Activated T-helper 1 cell treated with Interleukin-2 at 50 U/mL for 16 hours (primary cell): ENCODE data around the gene GRIN2A.

Source experiments
- DNase-seq: peaks from one replicate; pipeline ENCODE4 v3.0.0-alpha.2; 2020; ENCODE audit warnings: low read depth

Gene GRIN2A

DNA sequence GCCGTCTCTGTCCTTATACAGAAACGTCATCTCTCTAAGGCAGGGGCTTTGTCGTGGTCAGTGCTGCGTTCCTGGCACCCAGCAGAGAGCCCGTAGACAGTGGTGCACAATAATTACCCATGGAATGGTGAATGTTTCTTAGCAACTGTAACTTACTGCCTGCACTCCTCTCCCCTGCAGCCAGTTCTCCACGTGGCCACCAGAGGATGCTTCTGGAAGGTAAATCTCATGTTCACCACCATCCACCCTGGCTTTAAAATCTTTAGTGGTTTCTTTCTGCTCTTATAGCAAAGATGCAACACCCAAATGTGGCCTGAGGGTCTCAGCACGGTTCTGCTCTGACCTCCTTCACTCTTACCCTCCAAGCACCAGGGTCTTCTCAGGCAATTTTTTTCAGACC lies 150.8 kb downstream of the GRIN2A start:
- DNase-seq = no peak

DNA sequence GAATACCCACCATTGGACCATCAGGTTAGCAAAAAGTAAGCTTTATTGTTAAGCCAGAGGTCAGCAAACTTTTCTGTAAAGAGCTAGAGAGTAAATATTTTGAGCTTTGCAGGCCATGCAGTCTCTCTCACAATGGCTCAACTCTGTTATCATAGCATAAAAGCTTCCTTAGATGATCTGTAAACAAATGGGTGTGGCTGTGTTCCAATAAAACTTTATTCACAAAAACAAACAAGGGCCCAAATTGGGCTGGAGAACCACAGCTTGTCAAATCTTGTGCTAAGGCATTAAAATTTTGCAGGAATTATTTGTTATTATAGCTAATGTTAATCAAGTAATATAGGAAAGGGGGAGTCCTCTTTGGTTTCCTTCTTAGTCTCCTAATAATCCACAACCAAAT lies 153.6 kb downstream of the GRIN2A start:
- no peak for DNase-seq

DNA sequence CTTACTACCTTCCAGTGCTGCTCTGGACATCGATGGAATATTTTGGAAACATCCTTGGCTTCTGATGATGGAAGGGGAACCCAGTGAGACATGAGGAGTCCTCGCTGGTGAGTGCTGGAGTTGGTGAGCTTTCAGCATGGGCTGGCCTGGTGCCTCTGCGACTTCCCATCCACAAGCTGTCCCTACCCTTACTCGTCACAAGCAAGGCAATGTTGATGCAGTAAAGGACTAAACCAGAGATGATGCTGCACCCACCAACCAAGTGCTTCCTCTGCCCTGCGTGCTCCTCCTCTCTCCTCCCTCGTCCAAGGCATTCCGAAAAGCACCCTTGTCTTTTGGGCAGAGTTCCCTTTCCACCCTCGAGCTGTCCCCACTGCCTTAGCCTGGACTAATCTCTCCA lies 154.7 kb downstream of the GRIN2A start:
- no peak for DNase-seq

DNA sequence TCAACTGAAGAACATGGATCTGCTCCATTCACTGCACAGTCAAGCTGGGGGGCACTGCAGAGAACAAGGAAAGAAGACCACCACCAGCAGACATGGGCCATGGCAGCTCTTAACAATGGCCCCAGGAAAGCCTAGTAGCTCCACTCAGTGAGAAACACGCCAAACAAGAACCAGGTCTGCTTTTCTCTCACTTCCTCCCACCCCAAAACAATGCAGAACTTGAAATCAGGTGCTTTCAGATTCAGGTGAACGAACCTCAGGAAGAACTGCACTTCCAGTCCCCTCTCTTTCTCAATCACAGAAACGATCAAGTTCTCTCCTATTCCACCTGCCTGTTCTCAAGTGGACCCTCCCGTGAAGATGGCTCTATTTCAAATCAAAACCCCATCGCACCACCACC lies 155.6 kb downstream of the GRIN2A start:
- no peak for DNase-seq

DNA sequence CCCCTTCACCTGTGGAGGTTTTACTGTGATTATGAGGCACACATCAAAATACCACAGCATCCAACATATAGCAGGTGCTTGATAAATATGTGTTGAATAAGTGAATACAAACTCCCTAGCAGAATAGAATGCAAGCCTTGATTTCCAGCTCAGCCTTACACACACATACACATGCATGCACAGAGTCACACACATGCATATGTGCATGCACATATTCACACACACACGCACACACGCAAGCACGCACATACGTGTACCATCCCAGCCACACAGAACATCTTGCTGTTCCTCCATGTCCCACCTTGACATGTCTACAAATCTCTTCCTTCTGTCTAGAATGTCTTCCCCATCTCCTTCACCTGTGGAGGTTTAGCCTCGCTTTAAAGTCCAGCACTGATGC lies 160.1 kb downstream of the GRIN2A start:
- no peak for DNase-seq

DNA sequence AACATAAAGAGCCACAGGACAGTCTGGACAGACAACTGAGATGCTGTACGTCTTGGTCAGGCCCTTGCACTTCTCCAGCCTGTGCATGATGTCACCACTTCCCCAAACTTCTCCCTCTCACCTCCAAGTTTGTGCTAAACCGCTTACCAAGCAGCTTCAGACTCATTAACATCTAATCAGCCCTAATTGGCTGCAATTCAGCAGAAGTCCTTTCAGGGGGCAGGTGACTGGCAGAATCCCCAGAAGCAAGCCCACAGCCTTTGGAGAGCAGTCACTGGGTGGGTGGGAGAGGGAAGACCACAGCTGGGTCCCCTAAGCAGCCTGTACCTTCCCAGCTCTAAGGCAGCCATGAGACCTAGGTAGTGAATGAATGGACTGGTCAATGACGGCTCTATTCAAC lies 161.4 kb downstream of the GRIN2A start:
- DNase-seq = no peak

DNA sequence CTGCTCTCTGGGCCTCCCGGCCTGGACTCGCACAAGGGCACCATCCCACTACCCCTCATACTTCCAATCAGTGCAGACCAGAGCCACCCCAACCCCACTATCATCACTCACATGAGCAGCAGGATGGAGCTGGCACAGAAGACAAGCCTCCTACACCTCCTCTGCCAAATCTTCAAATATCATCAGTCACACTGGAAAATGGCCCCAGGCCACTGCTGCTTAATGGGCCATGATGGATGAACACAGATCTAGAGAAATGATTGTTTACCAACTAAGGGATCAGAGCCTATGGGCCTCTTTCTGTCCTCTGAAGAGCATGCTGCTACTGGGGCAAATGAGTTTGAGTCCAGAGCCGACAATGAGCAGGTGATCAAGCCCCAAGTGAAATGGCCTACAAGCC lies 165.5 kb downstream of the GRIN2A start:
- DNase-seq = no peak

DNA sequence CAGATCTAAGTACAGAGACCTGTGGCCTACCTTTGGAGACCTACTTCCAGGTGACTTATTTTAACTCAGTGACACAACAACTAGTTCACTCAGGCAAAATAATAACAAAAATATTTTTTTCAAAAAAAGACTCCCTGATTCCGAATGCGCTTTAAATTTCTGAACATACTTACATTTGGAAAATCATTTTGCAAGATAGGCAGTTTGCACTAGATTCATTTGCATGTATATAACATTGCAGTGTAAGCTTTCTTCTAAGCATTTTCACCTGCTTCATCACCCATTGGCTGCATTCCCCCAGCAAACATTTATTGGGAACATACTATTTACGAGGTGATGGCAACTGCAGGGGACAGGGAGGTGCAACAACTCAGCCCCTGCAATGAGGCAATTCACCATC lies 166.8 kb downstream of the GRIN2A start:
- no peak for DNase-seq

DNA sequence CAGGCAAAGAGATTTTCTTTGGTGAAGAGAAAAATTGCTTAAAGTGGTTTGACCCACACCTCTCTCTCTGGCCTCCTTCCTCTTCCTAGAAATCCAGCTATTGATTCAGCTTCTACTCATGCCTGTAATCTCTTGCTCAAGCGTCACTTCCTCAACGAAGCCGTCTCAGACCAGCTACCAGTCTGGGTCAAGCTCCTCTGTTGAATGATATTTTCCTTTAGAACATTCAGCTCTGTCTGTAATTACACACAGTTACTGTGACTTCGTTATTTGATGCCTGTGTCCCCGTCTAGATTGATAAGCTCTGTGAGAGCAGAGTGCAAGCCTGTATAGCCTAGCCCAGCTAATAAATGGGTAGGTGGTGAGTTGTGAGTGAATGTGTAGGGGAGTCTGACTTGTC lies 168.5 kb downstream of the GRIN2A start:
- no peak for DNase-seq

DNA sequence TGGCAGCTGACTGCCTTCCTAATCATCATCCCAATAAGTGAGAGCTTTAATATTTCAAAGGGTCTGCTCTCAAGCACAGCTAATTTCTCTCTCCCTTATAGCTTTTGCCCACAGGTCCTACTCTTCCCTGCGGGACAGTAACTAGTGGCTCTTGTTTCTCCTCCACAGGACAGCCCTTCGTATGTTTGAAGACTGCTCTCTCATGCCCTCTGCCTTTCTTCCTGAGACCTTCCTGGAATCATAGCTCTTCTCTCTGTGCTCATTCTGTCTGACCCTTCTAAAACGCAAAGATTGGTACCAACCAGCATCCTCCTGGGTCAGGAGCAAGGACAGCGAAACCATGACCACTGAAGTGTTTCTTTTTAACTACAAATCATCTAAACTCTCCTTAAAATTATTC lies 168.9 kb downstream of the GRIN2A start:
- DNase-seq = no peak

DNA sequence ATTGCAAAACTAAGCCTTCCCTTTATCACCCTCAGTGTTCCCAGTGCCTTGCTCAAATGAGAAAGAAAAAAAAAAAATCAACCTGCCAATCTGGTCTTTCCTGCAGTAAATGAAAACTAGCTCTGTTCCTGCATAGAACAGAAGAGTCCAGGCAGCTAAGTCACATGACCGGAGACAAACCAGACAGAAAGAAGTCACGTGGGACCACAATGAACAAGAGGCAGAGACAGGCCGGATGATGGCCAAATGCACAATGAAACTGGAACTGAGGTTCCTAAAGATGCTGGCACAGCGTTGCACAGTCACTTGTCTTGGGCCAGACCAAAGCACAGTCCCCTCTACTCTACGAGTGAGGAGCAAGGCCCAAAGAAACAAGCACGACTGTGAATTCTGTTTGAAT lies 172.5 kb downstream of the GRIN2A start:
- DNase-seq = no peak

DNA sequence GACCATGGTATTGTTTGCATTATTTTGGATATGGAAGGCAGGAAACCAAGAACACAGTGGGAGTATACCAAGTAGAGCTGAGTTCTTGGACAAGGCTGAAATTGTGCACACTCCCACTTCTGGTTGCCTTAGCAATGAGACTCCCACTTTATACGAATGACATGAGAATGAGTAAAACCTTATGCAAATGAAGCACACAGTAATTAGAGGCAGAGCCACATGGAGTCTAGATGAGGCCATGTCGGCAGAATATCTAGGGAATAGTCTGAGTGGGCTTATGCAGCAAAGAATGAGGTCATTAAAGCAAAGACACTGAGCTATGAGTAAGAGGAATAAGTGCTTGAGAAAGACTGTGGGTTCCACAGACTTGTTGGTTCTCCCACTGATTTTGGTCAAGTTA lies 178.7 kb downstream of the GRIN2A start:
- DNase-seq = no peak

DNA sequence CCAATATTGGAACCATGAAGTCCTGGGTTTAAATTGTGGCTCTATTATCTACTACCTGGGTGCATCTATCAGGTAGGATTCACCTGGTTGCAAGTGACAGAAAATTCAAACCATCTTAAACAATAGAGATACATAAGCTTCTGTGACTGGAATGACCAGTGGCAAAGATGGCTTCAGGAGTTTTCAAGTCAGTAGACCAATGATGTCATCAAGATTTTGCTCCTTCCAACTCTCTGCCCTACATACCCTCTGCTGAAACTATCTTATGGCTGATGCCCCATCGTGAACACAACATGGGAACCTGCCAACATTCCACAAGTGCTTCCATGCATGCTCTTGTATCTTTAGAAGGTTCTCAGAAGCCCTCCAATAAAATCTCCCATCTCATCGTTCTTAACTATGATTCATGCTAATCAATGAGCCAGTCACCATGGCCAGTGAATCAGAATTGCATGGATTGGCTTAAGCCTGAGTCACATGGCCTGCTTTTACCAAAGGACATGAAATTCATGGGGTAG lies 180.9 kb downstream of the GRIN2A start:
- DNase-seq = no peak

DNA sequence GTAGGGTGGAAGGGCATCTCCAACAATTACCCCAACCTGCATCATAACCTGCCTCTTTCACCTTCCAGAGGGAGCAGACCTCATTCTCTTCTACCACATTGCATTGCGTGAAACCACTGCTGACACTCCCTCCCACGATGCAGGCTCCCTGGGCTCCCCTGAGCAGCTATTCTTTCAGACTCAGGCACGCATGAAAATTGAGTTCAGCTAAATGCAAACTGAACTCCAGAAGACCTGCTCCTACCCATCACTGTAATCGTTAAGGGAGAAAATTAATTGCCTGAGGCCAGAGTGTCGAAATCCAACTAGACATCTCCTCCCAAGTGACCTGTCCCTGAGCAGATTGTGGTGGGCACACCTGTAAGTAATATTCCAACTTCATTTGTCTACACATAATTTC lies 186.0 kb downstream of the GRIN2A start:
- DNase-seq = no peak

DNA sequence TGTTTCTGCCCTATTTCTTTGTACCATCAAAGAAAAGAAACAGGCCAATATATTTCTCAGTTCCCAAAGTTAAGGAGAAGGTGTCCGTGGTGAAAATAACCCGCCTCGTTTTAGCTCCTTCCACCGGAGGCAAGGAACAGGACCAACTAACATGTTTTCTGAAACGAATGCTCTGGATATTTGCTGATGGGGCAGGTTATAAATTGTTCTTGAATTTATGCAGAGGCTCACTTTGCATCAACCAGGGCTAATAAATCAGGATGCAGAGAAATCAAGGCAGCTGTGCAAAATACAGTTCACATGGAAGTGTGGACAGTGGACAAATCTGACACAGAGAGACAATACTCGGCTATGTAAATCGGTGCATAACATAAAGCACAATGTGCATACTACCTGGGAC lies 189.8 kb downstream of the GRIN2A start:
- no peak for DNase-seq

DNA sequence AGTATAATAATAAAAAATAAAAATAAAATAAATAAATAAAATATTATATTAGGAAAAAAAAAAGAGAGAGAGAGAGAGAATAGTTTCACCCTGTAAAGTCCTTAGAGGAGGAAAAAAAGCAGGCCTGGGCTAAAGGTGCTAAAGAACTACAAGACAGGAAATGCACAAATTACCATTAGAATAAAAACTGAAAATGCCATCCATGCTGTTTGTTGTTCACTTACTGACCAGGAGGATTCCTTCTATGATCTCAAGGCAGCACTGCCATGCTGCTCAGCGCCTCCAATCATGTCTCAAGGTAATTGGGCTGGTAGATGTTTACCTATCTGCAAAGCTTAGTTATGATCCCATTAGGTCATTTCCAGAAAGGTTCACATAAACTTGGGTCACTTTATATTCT lies 201.2 kb downstream of the GRIN2A start:
- DNase-seq = no peak

DNA sequence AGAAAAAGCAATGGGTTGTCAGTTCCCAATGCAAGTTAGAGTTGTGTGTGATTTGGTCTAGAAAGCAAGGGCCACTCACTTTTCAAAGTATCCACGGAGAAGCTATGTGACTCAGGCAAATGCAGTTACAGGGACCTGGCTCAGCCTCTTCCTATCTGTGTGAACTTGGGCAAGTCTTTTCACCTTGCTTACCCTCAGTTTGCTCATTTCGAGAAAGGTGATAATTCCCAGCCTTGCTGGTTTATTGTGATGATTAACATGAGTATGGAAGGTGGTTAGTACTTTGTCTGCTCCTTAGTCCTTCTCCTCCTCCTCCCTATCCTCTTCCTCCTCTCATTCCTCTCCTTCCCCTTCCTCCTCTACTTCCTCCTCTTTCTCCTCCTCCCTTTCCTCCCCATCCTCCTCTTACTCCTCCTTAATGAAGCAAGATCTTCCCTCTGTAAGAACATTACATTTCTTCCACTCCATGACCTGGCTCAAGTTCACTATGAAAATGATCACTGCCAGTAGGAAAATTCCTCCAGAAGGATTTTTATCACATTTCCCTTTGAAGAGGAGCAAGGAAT lies 204.0 kb downstream of the GRIN2A start:
- no peak for DNase-seq

DNA sequence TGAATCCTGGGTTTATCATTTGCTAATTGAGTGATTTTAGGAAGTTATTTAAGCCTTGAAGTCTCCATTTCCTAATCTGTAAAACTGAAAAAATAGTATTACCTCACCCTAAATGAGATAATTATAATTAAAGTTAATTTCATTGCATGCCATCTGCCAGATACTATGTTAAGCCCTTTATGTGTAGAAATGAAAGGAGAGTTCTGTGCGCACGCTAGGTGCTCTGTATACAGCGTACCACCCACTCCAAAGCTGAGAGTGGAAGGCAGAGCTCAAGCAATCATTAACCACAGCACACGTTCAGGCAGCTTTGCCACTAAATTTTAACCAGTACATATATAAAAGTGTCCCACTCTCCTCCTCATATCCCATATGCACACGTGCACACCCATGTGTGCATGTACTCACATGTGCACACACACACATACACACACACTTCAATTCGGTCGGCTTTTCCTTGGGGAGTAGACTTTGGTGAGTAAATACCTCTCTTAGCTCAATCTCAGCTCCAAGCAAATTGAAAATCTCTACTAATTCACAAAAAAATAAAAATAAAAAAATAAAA lies 204.8 kb downstream of the GRIN2A start:
- no peak for DNase-seq

DNA sequence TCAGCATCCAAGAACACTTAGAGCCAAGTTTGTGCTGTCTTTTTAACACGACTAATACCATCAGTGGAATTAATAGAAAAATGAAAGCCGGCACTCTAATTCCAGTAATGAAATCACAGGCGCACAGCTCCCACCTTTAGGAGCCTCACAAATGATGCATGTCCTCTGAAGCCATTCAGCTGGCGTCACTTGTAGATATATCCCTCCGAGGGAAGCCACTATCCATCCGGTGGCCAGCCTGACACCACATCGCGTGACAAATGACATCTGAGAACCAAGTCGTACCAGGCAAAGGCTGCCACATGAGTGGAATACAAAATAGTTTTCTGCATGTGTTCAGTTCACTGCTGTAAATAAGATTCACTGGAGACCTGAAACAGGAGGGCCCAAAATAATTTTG lies 205.6 kb downstream of the GRIN2A start:
- no peak for DNase-seq

DNA sequence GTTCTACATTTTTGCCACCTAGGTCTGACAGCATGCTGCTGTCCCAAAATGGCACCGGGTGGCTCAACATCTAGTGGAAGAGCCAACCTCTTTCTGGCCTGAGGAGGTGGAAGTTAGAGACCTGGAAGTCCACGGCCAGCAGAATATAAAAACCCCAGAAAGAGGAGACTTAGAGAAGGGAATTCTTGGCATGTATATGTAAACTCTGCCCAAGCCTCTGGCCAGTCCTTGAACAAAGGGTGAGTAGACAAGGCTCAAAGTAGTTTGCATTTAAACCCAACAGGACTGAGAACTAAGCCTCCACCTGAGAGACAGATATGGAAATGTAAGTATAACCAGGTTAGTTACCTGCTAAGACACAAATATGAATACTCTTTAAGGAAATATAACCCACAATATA lies 210.3 kb downstream of the GRIN2A start:
- no peak for DNase-seq

DNA sequence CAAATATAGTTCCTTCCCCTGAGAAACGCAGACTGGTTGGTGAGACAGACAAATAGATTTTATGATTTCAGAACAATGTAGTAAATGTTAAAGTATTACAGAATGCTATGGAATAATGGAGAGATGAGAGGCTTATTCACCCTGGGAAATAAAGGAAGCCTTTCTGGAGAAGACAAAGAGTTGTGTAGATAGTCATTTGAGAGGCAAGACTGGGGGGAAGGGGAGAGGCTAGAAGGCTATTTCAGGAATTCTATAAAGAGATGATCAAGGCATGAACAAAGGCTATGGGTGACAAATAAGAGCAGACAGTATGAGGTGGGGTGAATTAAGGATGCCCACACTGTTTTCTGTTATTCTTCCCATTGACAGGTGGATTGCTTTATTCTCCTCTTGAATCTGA lies 211.4 kb downstream of the GRIN2A start:
- no peak for DNase-seq

DNA sequence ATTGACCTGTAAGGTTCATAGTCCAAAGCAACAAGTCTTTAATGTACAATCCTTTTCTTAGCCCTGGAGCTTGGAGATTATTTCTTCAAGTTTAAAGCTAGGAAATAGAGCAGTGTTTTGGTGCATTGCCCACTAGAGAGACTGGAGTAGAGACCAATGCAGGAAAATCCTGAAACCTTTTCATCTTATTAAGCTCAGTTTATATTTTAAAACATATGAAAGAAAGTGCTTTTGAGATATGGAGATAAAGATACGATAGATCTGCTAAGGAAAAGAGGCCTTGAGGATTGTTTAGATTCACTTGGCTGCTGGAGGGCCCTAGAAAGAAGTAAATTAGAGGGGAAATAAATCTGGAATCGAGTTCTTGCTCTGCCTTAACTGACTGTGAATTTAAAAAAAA lies 212.0 kb downstream of the GRIN2A start:
- DNase-seq = no peak

DNA sequence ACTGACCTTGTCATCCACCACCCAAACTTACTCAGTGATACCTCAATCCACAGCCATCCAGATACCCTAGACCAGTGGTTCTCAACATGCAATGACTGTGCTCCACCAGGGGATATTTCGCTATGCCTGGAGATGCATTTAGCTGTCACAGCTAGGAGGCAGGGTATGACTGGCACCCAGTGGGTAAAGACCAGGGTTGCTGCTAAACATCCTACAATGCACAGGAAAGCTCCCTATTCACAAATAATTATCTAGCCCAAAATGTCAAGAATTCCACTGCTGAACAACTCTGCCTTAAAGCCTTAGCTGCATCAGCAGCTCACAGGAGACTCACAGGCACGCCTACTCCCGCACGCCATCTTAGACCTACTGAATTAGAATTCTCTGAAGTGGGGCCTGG lies 212.6 kb downstream of the GRIN2A start:
- no peak for DNase-seq

DNA sequence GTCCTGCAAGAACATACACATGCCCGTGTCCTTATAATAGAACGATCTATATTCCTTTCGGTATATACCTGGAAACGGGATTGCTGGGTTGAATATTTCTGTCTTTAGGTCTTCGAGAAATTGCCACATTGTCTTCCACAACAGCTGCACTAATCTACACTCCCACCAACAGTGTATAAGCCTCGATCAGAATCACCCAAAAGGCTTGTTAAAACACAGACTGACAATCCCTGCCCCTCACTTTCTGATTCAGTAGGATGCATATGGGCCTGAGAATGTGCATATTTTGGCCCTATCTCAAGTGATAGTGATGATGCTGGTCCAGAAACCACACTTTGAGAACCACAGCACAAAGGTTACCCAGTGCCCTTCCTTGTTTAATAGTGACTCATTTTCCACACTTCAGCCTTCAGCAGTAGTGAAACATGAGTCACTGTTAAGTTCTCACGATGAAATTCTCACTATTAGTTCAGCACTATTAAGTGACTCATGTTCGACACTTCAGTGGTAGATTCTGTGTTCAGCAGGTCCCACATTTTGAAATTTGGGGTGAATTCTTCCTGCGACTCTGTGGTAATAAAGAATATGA lies 215.6 kb downstream of the GRIN2A start:
- DNase-seq = no peak
